DND-41 (cell line): ENCODE results near the gene HDGFL3.

ENCODE experiments used
- CTCF ChIP-seq: IDR thresholded peaks from 2 replicates; pipeline ENCODE4 v1.5.1; 2012; ENCODE audit warnings: borderline replicate concordance, low read length, moderate library complexity, mild to moderate bottlenecking; ENCODE audit not compliant: poor library complexity, severe bottlenecking; ENCODE audit errors: extremely low read depth
- EZH2 ChIP-seq: IDR thresholded peaks from 3 replicates; pipeline ENCODE4 v1.6.1; 2012; ENCODE audit warnings: borderline replicate concordance, low read depth, mild to moderate bottlenecking, moderate library complexity, low read length, inconsistent platforms; ENCODE audit not compliant: severe bottlenecking

GRCh38 chr15:83178390-83178789 is 29.2 kb downstream of the HDGFL3 start:
- no peak for TF ChIP-seq EZH2
- no peak for TF ChIP-seq CTCF
